GM18526 (cell line): ENCODE results near the gene SH3D21.

Source experiments
- POLR2A ChIP-seq: IDR thresholded peaks from 3 replicates; pipeline ENCODE4 v1.6.1; 2011; ENCODE audit not compliant: insufficient read length; ENCODE audit errors: extremely low read depth

Gene SH3D21

GRCh38 chr1:36341626-36342320, 35.6 kb downstream of the SH3D21 start:
- TF ChIP-seq POLR2A, result no peak

- TF ChIP-seq POLR2A, result no peak
These were observed 36.4 kb downstream of the SH3D21 start for GRCh38 chr1:36342426-36343185.

- TF ChIP-seq POLR2A, result no peak
These were observed 37.7 kb downstream of the SH3D21 start for GRCh38 chr1:36343651-36344394.

GRCh38 chr1:36344395-36344680, 38.2 kb downstream of the SH3D21 start:
- no peak for TF ChIP-seq POLR2A

GRCh38 chr1:36345353-36345752, 39.2 kb downstream of the SH3D21 start:
- no peak for TF ChIP-seq POLR2A

GRCh38 chr1:36346741-36347370, 40.7 kb downstream of the SH3D21 start:
- TF ChIP-seq POLR2A, result no peak

- TF ChIP-seq POLR2A, result peak; percentile 24
These were observed 43.1 kb downstream of the SH3D21 start for GRCh38 chr1:36349241-36349671.

- TF ChIP-seq POLR2A, result no peak
These were observed 43.7 kb downstream of the SH3D21 start for GRCh38 chr1:36349839-36350238.

- no peak for TF ChIP-seq POLR2A
These were observed 44.6 kb downstream of the SH3D21 start for GRCh38 chr1:36350659-36351226.

- no peak for TF ChIP-seq POLR2A
These were observed 45.2 kb downstream of the SH3D21 start for GRCh38 chr1:36351227-36351977.

GRCh38 chr1:36352125-36352909, 46.1 kb downstream of the SH3D21 start:
- no peak for TF ChIP-seq POLR2A

GRCh38 chr1:36352910-36353878, 47.0 kb downstream of the SH3D21 start:
- TF ChIP-seq POLR2A, result no peak

- no peak for TF ChIP-seq POLR2A
These were observed 48.3 kb downstream of the SH3D21 start for GRCh38 chr1:36354486-36354885.

GRCh38 chr1:36355811-36356210, 49.6 kb downstream of the SH3D21 start:
- TF ChIP-seq POLR2A, result no peak
